Trophoblast cell (in vitro differentiated cells and primary cell): ENCODE data around the gene FRMD4A.

Experiments used
- DNase-seq, 2 donors: peaks; one replicate each; pipeline ENCODE4 v3.0.0-alpha.2; 2016
- H2AFZ ChIP-seq: 2 replicates; pipeline ENCODE4 v1.6.1; 2013; ENCODE audit warnings: low read length, moderate library complexity, mild to moderate bottlenecking; ENCODE audit not compliant: insufficient read depth, poor library complexity
- H2AK5ac ChIP-seq: 2 replicates; pipeline ENCODE4 v1.6.1; 2013; ENCODE audit warnings: mild to moderate bottlenecking, low read length
- H2BK120ac ChIP-seq: 2 replicates; pipeline ENCODE4 v1.6.1; 2013; ENCODE audit warnings: low read length, mild to moderate bottlenecking, moderate library complexity; ENCODE audit not compliant: insufficient read depth, poor library complexity
- H2BK12ac ChIP-seq: 2 replicates; pipeline ENCODE4 v1.6.1; 2013; ENCODE audit warnings: mild to moderate bottlenecking, low read length, moderate library complexity
- H2BK5ac ChIP-seq: 2 replicates; pipeline ENCODE4 v1.6.1; 2013; ENCODE audit warnings: low read length, low read depth, moderate library complexity, mild to moderate bottlenecking; ENCODE audit not compliant: poor library complexity
- H3K14ac ChIP-seq: 2 replicates; pipeline ENCODE4 v1.6.1; 2013; ENCODE audit warnings: mild to moderate bottlenecking, low read length
- H3K18ac ChIP-seq: 2 replicates; pipeline ENCODE4 v1.6.1; 2013; ENCODE audit warnings: mild to moderate bottlenecking, low read length
- H3K23ac ChIP-seq: 2 replicates; pipeline ENCODE4 v1.6.1; 2013; ENCODE audit warnings: low read length
- H3K27ac ChIP-seq: 2 replicates; pipeline ENCODE4 v1.5.1; 2013; ENCODE audit warnings: low read depth, mild to moderate bottlenecking, inconsistent platforms, low read length, moderate library complexity
- H3K27me3 ChIP-seq: 2 replicates; pipeline ENCODE4 v1.6.1; 2013; ENCODE audit warnings: inconsistent platforms, mild to moderate bottlenecking, low read length, moderate library complexity; ENCODE audit not compliant: insufficient read depth
- H3K36me3 ChIP-seq, 2 experiments: 1 replicate in 1 of 2; 2 replicates in 1 of 2; pipeline ENCODE4 v1.6.1; 2013; ENCODE audit warnings: low read length in 2 of 2, mild to moderate bottlenecking in 2 of 2, moderate library complexity in 1 of 2; ENCODE audit not compliant: insufficient read depth in 2 of 2, control insufficient read depth in 1 of 2
- H3K4ac ChIP-seq: 2 replicates; pipeline ENCODE4 v1.6.1; 2013; ENCODE audit warnings: low read depth, mild to moderate bottlenecking, low read length, moderate library complexity
- H3K4me1 ChIP-seq, 2 experiments: 1 replicate in 1 of 2; 2 replicates in 1 of 2; pipeline ENCODE4 v1.6.1; 2013; ENCODE audit warnings: low read length in 2 of 2, mild to moderate bottlenecking in 2 of 2, moderate library complexity in 1 of 2; ENCODE audit not compliant: insufficient read depth in 2 of 2, control insufficient read depth in 1 of 2
- H3K4me2 ChIP-seq: 2 replicates; pipeline ENCODE4 v1.6.1; 2013; ENCODE audit warnings: inconsistent platforms, mild to moderate bottlenecking, low read length, moderate library complexity
- H3K4me3 ChIP-seq: 2 replicates; pipeline ENCODE4 v1.5.1; 2013; ENCODE audit warnings: mild to moderate bottlenecking, low read depth, low read length, inconsistent platforms
- H3K79me1 ChIP-seq: one replicate; pipeline ENCODE4 v1.6.1; 2013; ENCODE audit warnings: low read length
- H3K79me2 ChIP-seq: 2 replicates; pipeline ENCODE4 v1.6.1; 2013; ENCODE audit warnings: low read length, mild to moderate bottlenecking; ENCODE audit not compliant: control insufficient read depth, insufficient read depth, poor library complexity
- H3K9ac ChIP-seq: 2 replicates; pipeline ENCODE4 v1.6.1; 2013; ENCODE audit warnings: mild to moderate bottlenecking, low read length
- H3K9me3 ChIP-seq: 2 replicates; pipeline ENCODE4 v1.6.1; 2013; ENCODE audit warnings: low read depth, mild to moderate bottlenecking, control low read depth, inconsistent platforms, low read length; ENCODE audit not compliant: insufficient read depth
- H4K12ac ChIP-seq: 2 replicates; pipeline ENCODE4 v1.6.1; 2013; ENCODE audit warnings: low read depth, mild to moderate bottlenecking, low read length, moderate library complexity
- H4K8ac ChIP-seq: 2 replicates; pipeline ENCODE4 v1.6.1; 2013; ENCODE audit warnings: low read depth, mild to moderate bottlenecking, low read length, moderate library complexity
- H4K91ac ChIP-seq: one replicate; pipeline ENCODE4 v1.6.1; 2013; ENCODE audit warnings: low read depth, mild to moderate bottlenecking, low read length, moderate library complexity
- WGBS: extraction: QIAGEN DNeasy Blood & Tissue Kit; methylation state at CpG from one replicate; pipeline ENCODE4 v1.1.7; 2013; ENCODE audit warnings: missing lambda C conversion rate; ENCODE audit not compliant: insufficient read length, insufficient coverage; ENCODE audit errors: extremely low coverage; 5-methylcytosine and 5-hydroxymethylcytosine counted together

The FRMD4A gene

DNA sequence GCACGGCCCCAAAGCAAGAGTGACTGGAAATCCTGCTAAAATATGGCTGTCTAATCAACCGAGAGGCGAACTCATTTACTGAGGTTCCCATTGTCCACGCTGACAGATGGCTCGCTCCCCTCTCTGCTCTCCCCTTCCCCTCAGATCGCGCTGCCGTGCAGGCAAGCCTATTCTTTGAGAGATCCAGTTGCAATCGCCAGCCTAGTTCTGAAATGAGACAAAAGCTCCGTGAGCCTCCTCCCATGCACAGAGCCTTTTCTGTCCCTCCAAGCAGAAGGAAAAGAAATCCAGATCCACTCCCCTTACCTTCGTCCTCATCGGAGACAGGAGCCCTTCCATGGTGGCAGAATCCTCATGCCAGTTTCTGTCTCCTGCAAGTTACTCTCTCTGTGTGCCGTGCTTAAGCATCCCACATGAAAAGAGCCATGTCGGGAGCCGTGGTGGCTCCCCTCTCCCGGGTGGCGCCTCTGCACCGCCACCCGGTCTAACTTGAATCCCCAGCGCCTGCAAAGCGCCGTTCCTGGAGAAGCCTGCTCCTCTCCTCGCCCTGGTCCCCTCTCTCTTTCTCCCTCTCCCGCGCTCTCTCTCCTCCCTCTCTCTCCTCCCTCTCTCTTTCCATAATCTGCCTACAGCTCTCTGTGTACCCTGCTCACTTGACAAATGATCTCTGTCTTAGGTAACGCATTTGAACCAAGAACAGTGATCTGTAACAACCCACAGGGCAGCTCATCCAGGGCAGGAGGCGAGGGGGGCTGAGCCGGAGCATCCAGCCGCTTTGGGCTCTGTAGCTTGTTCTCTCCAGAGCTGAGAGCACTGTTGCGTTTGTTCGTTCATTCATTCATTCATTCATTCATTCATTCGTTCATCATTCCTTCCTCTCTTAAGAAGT lies 156.8 kb downstream of the FRMD4A start:
- no peak overlapping the region for H2AK5ac ChIP-seq
- H3K27ac ChIP-seq, result no peak overlapping the region
- no CpG with 5 or more reads among the region's 32 CpGs for WGBS
- H3K9me3 ChIP-seq, result no peaks in the 10 kb centered on the region
- no peak overlapping the region for H2BK5ac ChIP-seq
- H4K8ac ChIP-seq, result peak overlapping the region; percentile 35
- H2AFZ ChIP-seq, result peak overlapping the region; percentile 83
- peak overlapping the region; percentile 63 for H3K4me3 ChIP-seq
- no peaks in the 10 kb centered on the region for H3K79me1 ChIP-seq
- peak in 1 of 2 donors; percentile 23 for DNase-seq
- peak overlapping the region; percentile 72 for H3K4me2 ChIP-seq
- no peaks in the 10 kb centered on the region for H3K27me3 ChIP-seq
- H3K9ac ChIP-seq, result no peak overlapping the region
- no peak overlapping the region for H3K18ac ChIP-seq
- no peak overlapping the region for H2BK120ac ChIP-seq
- no peak overlapping the region for H3K4ac ChIP-seq
- no peak overlapping the region for H4K91ac ChIP-seq
- peaks cover 9% of the 10 kb centered on the region in 2 experiments for H3K4me1 ChIP-seq
- no peak overlapping the region for H4K12ac ChIP-seq
- H3K14ac ChIP-seq, result no peak overlapping the region
- H3K79me2 ChIP-seq, result no peaks in the 10 kb centered on the region
- H3K36me3 ChIP-seq, result no peaks in the 10 kb centered on the region
- no peak overlapping the region for H3K23ac ChIP-seq
- no peak overlapping the region for H2BK12ac ChIP-seq

- no peak overlapping the region for H2BK12ac ChIP-seq
- H4K12ac ChIP-seq, result no peak overlapping the region
- no peak overlapping the region for H2AK5ac ChIP-seq
- no peaks in the 10 kb centered on the region for H3K36me3 ChIP-seq
- no peak for DNase-seq
- H3K9ac ChIP-seq, result no peak overlapping the region
- H4K91ac ChIP-seq, result no peak overlapping the region
- no peak overlapping the region for H3K4ac ChIP-seq
- H3K18ac ChIP-seq, result no peak overlapping the region
- WGBS, result no CpG with 5 or more reads among the region's 6 CpGs
- H3K14ac ChIP-seq, result no peak overlapping the region
- H3K79me1 ChIP-seq, result no peaks in the 10 kb centered on the region
- no peak overlapping the region for H2BK5ac ChIP-seq
- no peaks in the 10 kb centered on the region for H3K79me2 ChIP-seq
- peak overlapping the region; percentile 35 for H4K8ac ChIP-seq
- H3K27ac ChIP-seq, result no peak overlapping the region
- no peaks in the 10 kb centered on the region for H3K27me3 ChIP-seq
- H2BK120ac ChIP-seq, result no peak overlapping the region
- no peak overlapping the region for H3K4me3 ChIP-seq
- H3K23ac ChIP-seq, result no peak overlapping the region
- peak overlapping the region; percentile 83 for H2AFZ ChIP-seq
- H3K9me3 ChIP-seq, result no peaks in the 10 kb centered on the region
- peaks cover 9% of the 10 kb centered on the region in 2 experiments for H3K4me1 ChIP-seq
- peak overlapping the region; percentile 72 for H3K4me2 ChIP-seq
Observed at GRCh38 chr10:14173391-14173705, 157.4 kb downstream of the FRMD4A start.

DNA sequence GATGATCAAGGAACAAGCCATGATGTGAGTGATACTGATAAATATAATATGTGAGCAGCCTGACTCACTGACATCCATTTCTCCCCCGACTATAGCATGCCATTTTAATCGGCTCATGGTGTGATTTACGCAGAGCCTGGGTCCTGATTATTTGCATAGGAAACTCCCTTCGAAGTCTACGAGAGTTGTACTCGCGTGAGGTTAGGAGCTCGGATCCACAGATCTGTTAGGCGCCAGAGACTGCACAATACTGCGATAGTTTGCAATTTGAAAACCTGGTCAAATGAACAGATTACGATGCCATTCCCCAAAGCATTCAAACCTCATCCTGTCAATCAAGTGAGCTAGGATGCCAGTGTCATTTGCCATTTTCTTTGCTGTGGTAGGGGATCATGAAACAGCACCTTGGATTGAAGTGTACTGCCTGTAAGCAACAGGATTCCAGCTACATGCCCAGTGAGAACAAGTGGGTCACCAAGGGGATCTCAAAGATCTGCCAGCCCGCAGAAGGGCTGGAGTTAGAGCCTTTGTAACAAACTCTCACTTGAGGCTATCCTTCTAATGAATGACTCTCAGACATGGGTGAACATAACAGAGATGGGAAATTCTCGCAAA lies 158.3 kb downstream of the FRMD4A start:
- Histone ChIP-seq H3K36me3 (no peaks in the 10 kb centered on the region), H3K27ac (no peak overlapping the region), H3K27me3 (no peaks in the 10 kb centered on the region), H2AFZ (no peak overlapping the region), H3K9ac (no peak overlapping the region), H2BK5ac (no peak overlapping the region), H3K4ac (no peak overlapping the region), H4K12ac (no peak overlapping the region), H3K4me1 (peaks cover 9% of the 10 kb centered on the region in 2 experiments), H2AK5ac (no peak overlapping the region), H3K4me2 (no peak overlapping the region), H3K18ac (no peak overlapping the region), H2BK12ac (no peak overlapping the region), H3K9me3 (no peaks in the 10 kb centered on the region), H3K23ac (no peak overlapping the region), H4K8ac (no peak overlapping the region), H2BK120ac (no peak overlapping the region), H3K14ac (no peak overlapping the region), H3K79me2 (no peaks in the 10 kb centered on the region), H3K79me1 (no peaks in the 10 kb centered on the region), H3K4me3 (no peak overlapping the region), H4K91ac (no peak overlapping the region)
- no peak for DNase-seq
- WGBS, result no CpG with 5 or more reads among the region's 13 CpGs

DNA sequence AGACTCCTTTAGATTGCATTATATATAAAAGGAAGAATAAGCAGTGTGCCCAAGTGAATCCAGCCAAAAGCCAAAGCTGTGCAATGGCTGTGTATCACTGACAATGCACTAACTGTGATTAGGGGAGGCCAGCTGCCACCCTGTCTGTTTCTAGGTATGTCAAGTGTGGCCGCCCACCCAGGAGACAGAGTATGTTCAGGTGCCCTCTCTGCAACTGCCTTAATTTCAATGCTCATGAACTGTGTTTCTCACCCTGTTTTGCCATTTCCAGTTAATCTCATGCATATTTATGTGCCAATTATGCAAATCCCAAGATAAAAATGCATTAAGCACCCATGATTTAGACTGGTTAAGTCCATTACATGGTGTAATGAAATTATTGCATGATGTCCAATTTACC lies 159.4 kb downstream of the FRMD4A start:
- WGBS, result no CpG with 5 or more reads among the region's 1 CpG
- Histone ChIP-seq H3K9ac (no peak overlapping the region), H3K27ac (no peak overlapping the region), H3K14ac (no peak overlapping the region), H3K4ac (no peak overlapping the region), H3K4me3 (no peak overlapping the region), H2BK12ac (no peak overlapping the region), H3K23ac (no peak overlapping the region), H4K91ac (no peak overlapping the region), H3K27me3 (no peaks in the 10 kb centered on the region), H4K8ac (no peak overlapping the region), H3K9me3 (no peaks in the 10 kb centered on the region), H3K4me1 (peaks cover 9% of the 10 kb centered on the region in 2 experiments), H2BK5ac (no peak overlapping the region), H3K36me3 (no peaks in the 10 kb centered on the region), H2AFZ (no peak overlapping the region), H3K79me1 (no peaks in the 10 kb centered on the region), H3K79me2 (no peaks in the 10 kb centered on the region), H2BK120ac (no peak overlapping the region), H3K18ac (no peak overlapping the region), H3K4me2 (no peak overlapping the region), H4K12ac (no peak overlapping the region), H2AK5ac (no peak overlapping the region)
- DNase-seq, result no peak
